Subcutaneous adipose tissue (tissue), 4 donors: Measurements from ENCODE around the gene PCBP4. TPM values are rescaled to one million over a fixed set of nuclear protein-coding genes. Genes with fewer than 3 reads are reported as not detected.

Experiments
- total RNA-seq, 4 donors: library from RNA; depleted of rRNA; stranded (reverse); fragments of >200 nt; gene quantifications; one replicate each; pipeline ENCODE4 v1.1.0, GENCODE V29; 2016
- TF ChIP-seq, protein P1 (sequence below): fragments of 450-650 bp; IDR thresholded peaks from one replicate; pipeline ENCODE4 v1.5.1; 2016; ENCODE audit warnings: low read depth, mild to moderate bottlenecking, control low read depth, antibody characterized with exemption, moderate library complexity

The PCBP4 gene
- total RNA-seq, 4 donors from 2014 or later = 10.8 to 39.9 (median 19.0) TPM

DNA sequence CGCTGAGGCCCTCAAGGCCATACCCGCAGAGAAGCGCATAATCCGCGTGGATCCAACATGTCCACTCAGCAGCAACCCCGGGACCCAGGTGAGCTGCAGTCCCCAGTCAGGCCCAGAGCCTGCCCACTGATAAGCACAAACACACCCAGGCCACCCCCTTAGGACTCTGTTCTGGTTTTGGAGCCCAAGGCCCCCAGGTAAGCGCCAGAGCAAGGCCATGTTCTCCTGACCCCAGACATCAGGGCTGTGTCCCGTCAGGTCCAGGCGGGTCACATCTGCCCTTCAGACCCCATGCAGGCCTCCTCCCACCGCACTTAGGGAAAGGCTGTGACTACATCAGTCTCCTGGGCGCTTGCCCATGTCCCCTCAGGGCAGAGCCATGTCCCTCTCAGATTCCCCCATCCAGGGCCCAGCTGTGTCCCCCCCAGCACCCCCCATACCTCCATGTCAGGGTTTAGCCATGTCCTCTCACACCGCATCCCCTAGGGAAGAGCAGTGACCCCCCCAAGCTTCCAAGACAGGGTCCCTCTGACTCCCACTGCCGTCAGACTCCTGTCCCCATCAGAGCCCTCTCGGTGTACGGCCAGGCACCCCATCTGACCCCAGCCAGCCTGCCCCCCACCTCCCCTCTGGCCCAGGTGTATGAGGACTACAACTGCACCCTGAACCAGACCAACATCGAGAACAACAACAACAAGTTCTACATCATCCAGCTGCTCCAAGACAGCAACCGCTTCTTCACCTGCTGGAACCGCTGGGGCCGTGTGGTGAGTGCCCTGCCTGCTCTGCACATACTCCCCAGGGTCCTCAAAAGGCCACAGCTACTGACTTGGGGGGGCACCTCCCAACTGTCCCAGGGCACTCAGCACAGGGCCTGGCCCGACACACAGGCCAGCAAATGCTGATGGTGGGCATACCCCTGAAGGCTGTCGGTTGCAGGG, 23.5 kb downstream of the PCBP4 start:
- TF ChIP-seq, protein P1, sequence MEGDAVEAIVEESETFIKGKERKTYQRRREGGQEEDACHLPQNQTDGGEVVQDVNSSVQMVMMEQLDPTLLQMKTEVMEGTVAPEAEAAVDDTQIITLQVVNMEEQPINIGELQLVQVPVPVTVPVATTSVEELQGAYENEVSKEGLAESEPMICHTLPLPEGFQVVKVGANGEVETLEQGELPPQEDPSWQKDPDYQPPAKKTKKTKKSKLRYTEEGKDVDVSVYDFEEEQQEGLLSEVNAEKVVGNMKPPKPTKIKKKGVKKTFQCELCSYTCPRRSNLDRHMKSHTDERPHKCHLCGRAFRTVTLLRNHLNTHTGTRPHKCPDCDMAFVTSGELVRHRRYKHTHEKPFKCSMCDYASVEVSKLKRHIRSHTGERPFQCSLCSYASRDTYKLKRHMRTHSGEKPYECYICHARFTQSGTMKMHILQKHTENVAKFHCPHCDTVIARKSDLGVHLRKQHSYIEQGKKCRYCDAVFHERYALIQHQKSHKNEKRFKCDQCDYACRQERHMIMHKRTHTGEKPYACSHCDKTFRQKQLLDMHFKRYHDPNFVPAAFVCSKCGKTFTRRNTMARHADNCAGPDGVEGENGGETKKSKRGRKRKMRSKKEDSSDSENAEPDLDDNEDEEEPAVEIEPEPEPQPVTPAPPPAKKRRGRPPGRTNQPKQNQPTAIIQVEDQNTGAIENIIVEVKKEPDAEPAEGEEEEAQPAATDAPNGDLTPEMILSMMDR = no peak

DNA sequence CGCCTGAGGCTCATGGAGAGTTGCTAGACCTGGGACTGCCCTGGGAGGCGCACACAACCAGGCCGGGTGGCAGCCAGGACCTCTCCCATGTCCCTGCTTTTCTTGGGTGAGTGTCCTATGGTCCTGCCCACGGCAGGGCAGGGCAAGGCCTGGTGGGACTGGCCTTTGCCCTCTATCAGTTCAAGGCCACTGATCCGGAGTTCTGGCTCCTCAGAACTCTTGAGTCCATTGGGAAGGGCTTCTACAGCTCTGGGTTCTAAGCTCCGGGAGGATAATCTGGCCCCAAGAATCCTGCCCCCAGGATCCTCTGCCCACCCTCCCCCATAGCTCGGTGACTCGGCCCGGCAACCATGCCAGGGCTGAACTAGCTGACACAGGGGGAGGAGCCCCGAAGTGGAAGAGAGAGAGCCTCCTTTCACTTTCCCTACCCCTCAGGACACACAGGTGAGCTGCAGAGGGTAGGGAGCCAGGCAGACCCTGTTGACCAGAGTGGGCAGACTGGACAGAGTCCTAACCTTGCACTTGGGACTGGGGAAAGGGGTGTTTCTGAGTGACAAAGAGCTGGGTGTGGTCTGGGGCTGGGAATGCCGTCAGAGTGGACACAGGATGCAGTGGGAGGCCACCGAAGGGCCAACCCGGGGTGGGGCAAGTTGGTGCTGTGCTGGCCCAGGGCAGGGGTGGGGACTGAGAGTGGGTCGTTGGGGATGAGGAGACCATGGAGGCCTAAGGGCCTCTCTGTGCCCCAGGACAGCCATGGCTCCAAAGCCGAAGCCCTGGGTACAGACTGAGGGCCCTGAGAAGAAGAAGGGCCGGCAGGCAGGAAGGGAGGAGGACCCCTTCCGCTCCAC, 24.4 kb downstream of the PCBP4 start:
- TF ChIP-seq, protein P1 = no peak

DNA sequence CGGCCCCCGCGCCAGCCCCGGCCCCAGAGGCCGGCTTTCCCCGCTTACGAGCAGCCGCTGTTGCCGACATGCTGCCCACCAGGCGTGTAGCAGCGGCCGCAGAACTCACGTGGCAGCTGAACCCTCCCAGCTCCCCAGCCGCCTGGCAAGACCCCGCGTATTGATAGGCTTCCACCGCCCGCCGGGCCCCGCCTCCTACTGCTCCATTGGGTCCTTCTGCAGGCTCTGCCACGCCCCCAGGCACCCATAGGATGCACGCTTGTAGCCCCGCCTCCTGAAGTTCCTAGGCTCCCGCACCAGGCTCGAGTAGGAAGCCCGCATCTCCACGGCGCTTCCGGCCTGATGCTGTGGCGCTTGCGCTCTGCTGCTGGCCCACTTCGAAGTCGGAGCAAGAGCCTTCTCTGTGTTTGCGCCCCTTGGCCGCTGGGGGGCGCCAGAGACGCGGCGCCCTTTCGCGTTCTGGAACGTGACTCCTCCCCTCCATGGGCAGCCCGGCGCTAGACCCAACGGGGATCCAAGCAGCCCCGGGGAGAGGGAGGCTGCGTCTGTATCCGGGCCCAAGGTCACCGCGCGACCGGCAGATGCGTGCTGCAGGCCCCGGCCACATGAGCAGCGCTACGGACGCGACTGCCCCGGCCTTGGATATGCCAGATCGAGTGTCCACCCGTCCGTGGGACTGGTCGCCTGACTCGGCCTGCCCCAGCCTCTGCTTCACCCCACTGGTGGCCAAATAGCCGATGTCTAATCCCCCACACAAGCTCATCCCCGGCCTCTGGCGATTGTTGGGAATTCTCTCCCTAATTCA, 25.3 kb downstream of the PCBP4 start, which contains the start of the genes PARP3 and RRP9:
Gene PARP3 (plus strand): TSS at position 566 of the 805 bp plus-strand sequence. CDS start 993 bp downstream, outside the sequence.
Gene RRP9 (minus strand): TSS at position 107 of the 805 bp plus-strand sequence. CDS start 37 bp downstream, at position 70.
- TF ChIP-seq, protein P1 = no peak

DNA sequence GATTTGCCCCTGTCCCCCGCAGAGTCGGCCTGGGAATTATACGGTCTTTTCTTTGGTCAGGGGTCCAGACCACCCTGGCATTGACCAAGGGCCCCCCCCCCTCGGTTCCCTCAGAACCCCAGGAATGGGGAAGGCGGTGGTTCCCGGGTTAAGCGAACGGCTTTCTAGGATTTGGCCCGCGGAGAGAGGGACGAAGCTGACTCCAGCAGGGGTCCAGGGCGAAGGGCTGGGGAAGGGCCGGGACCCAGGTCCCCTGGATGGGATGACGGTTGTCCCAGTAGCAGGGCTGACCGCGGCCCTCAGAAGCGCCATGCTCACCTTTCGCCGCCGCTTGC, 25.8 kb downstream of the PCBP4 start:
- TF ChIP-seq, protein P1 = no peak

DNA sequence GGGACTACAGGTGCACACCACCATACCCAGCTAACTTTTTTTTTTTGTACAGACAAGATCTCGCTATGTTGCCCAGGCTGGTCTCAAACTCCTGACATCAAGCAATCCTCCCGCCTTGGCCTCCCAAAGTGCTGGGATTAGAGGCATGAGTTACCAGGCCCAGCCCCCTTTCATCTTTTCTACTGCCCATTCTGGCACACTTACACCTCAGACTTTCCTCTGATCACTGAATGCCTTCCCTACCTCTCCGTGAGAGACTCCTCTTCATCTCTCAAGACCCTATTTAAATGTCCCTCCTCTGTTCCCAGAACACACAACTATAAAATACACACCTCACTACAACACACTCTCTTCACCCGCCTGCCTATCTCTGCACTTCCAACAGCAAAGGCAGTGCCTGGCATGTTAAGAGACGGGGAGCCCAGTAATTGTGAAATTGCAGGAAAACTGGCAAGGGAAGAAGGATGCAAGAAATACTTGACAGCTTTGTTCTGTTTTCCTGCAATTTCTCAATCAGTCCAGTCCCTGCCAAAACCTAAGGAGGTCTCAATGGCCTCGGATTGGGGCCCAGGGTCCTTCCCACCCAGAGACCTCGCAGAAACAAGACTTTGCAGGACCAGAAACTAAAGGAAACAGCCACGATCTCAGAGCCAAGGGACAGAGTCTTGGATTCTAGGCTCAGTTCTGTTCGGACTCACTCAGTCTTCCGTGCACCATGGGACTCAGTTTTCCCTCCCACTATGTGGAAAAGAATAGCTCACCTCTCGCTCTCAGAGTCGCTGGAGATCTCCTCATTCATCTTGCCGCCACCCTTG, 26.4 kb downstream of the PCBP4 start:
- TF ChIP-seq, protein P1 = no peak

DNA sequence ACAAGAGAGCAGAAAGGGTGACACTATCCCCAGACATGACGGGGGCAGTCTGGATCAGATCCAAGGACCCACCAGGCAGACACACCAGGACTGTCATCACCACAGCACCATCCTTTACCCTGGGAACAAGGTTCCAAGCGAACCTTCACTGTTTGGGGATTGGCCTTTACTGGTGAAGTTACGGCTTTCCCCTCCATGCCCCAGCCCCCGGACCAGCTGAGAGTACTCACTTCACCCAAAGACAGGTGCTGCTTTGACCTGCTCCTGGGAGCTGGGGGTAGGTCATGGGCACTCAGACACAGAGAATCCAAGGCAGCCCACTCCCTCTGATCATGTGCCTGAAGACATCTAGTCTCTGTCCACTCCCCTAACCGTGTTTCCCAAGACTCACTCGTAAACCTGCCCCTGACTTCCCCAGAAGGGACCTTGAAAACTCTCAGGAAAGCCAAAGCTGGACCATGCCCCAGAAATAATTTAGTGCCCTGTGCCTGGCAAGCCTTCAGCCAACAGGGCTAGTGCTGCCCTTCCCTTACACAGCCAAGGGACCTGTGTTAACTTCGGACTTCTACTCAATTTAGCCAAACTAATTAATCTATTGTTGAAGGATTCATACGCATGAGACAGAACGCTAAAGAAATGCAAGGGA, 28.4 kb downstream of the PCBP4 start:
- TF ChIP-seq, protein P1 = no peak
